OCI-LY3 (cell line): ENCODE measurements around the gene RHBDD2.

ENCODE experiments used
- H2AFZ ChIP-seq: fragments of 200-600, 300-600 bp; shearing (Covaris generic); 2 replicates; pipeline ENCODE4 v1.6.0; 2014; ENCODE audit warnings: antibody characterized with exemption, low read depth, low read length
- H3K27ac ChIP-seq: fragments of 200-600, 300-600 bp; sonication (generic); 2 replicates; pipeline ENCODE4 v1.5.1; 2014; ENCODE audit warnings: mild to moderate bottlenecking, low read length, moderate library complexity, mixed read lengths
- H3K27me3 ChIP-seq: fragments of 200-600, 300-600 bp; sonication (generic); 2 replicates; pipeline ENCODE4 v1.6.1; 2014; ENCODE audit warnings: low read depth, low read length, mixed read lengths
- H3K36me3 ChIP-seq: fragments of 200-600, 300-600 bp; sonication (generic); replicated peaks from 2 replicates; pipeline ENCODE3; 2014; ENCODE audit warnings: low read depth, low read length, mixed read lengths
- H3K4me1 ChIP-seq: fragments of 300-600, 200-600 bp; sonication (generic); 2 replicates; pipeline ENCODE4 v1.6.1; 2014; ENCODE audit warnings: low read length, mixed read lengths
- H3K4me2 ChIP-seq: fragments of 200-600, 300-600 bp; sonication (generic); 2 replicates; pipeline ENCODE4 v1.6.1; 2014; ENCODE audit warnings: low read length, mixed read lengths
- H3K4me3 ChIP-seq: fragments of 300-600, 200-600 bp; sonication (generic); 2 replicates; pipeline ENCODE4 v1.5.1; 2014; ENCODE audit warnings: antibody characterized with exemption, mild to moderate bottlenecking, low read length, moderate library complexity
- H3K79me2 ChIP-seq: fragments of 300-600, 200-600 bp; shearing (Covaris generic); 2 replicates; pipeline ENCODE4 v1.6.1; 2014; ENCODE audit warnings: mild to moderate bottlenecking, low read length, mixed read lengths
- H3K9ac ChIP-seq: fragments of 300-600, 200-600 bp; shearing (Covaris generic); 2 replicates; pipeline ENCODE4 v1.6.0; 2014; ENCODE audit warnings: mild to moderate bottlenecking, low read length, moderate library complexity
- H3K9me3 ChIP-seq: fragments of 200-600, 300-600 bp; shearing (Covaris generic); 2 replicates; pipeline ENCODE4 v1.6.1; 2014; ENCODE audit warnings: low read length, mixed read lengths; ENCODE audit not compliant: insufficient read depth
- H4K20me1 ChIP-seq: fragments of 200-600, 300-600 bp; sonication (generic); 2 replicates; pipeline ENCODE4 v1.6.1; 2016; ENCODE audit warnings: low read length, mixed read lengths; ENCODE audit not compliant: insufficient read depth
- CTCF ChIP-seq: fragments of 200-600, 300-600 bp; sonication (generic); IDR thresholded peaks from 2 replicates; pipeline ENCODE4 v1.5.1; 2014; ENCODE audit warnings: antibody characterized with exemption, low read length, low read depth
- EZH2phosphoT487 ChIP-seq: fragments of 200-600 bp; shearing (Covaris generic); IDR thresholded peaks from 2 replicates; pipeline ENCODE4 v1.6.1; 2018; ENCODE audit warnings: antibody characterized with exemption, mixed run types, low read depth

Gene RHBDD2

GRCh38 chr7:75884476-75884875, 5.6 kb downstream of the RHBDD2 start:
- Histone ChIP-seq H4K20me1 (no peaks in the 10 kb centered on the region), H3K9me3 (no peaks in the 10 kb centered on the region), H3K36me3 (peaks cover 31% of the 10 kb centered on the region), H3K27ac (no peak overlapping the region), H3K79me2 (peaks cover 8% of the 10 kb centered on the region), H3K27me3 (no peaks in the 10 kb centered on the region), H3K4me2 (no peak overlapping the region), H3K4me1 (peaks cover 6% of the 10 kb centered on the region), H3K9ac (no peak overlapping the region), H2AFZ (no peak overlapping the region), H3K4me3 (no peak overlapping the region)
- TF ChIP-seq EZH2phosphoT487: no peak
- no peak for TF ChIP-seq CTCF

GRCh38 chr7:75885036-75885435, 6.2 kb downstream of the RHBDD2 start:
- Histone ChIP-seq H3K4me3 (no peak overlapping the region), H3K79me2 (peaks cover 3% of the 10 kb centered on the region; the same call in 1 of the 2 replicates), H4K20me1 (no peaks in the 10 kb centered on the region), H3K9me3 (no peaks in the 10 kb centered on the region), H3K4me2 (no peak overlapping the region), H2AFZ (no peak overlapping the region), H3K27ac (no peak overlapping the region), H3K9ac (no peak overlapping the region), H3K36me3 (peaks cover 31% of the 10 kb centered on the region), H3K4me1 (peaks cover 1% of the 10 kb centered on the region), H3K27me3 (no peaks in the 10 kb centered on the region)
- TF ChIP-seq CTCF (no peak), EZH2phosphoT487 (no peak)

- Histone ChIP-seq H3K4me1 (no peaks in the 10 kb centered on the region), H3K36me3 (peaks cover 16% of the 10 kb centered on the region), H3K4me2 (no peak overlapping the region), H2AFZ (no peak overlapping the region), H4K20me1 (no peaks in the 10 kb centered on the region), H3K27me3 (no peaks in the 10 kb centered on the region), H3K9me3 (no peaks in the 10 kb centered on the region), H3K79me2 (no peaks in the 10 kb centered on the region), H3K9ac (no peak overlapping the region), H3K27ac (no peak overlapping the region), H3K4me3 (no peak overlapping the region)
- TF ChIP-seq CTCF (no peak), EZH2phosphoT487 (no peak)
Measured at GRCh38 chr7:75887669-75888369, 9.0 kb downstream of the RHBDD2 start.

- H3K9me3 ChIP-seq: no peaks in the 10 kb centered on the region
Measured at GRCh38 chr7:75888464-75889222, 9.8 kb downstream of the RHBDD2 start.

More at GRCh38 chr7:75888464-75889222, 9.8 kb downstream of the RHBDD2 start:
- Histone ChIP-seq H3K4me3 (no peak overlapping the region), H3K27ac (no peak overlapping the region), H3K4me1 (no peaks in the 10 kb centered on the region), H2AFZ (no peak overlapping the region), H3K79me2 (no peaks in the 10 kb centered on the region), H3K36me3 (peaks cover 15% of the 10 kb centered on the region), H3K27me3 (no peaks in the 10 kb centered on the region), H4K20me1 (no peaks in the 10 kb centered on the region), H3K9ac (no peak overlapping the region), H3K4me2 (no peak overlapping the region)
- TF ChIP-seq CTCF (no peak), EZH2phosphoT487 (no peak)
